ENCODE measurements around the gene CCL18. TPM values are rescaled to one million over a fixed set of nuclear protein-coding genes. Genes with fewer than 3 reads are reported as not detected.
"Not testable (repeated sequence)": the region's sequence is repeated elsewhere in the genome, so short reads cannot be mapped to it uniquely, and the experiment has no call there.

The CCL18 gene, protein sequence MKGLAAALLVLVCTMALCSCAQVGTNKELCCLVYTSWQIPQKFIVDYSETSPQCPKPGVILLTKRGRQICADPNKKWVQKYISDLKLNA
- 10 to 100 TPM in 1 of 7 donors, under 1 TPM in 3, not detected in 3; 0.20 to 28.4 (median 0.38) TPM for total RNA-seq
- polyA plus RNA-seq = 10 to 100 TPM in 1 of 2 donors, 1 to 10 TPM in 1; 1.3 to 24.0 TPM
- long read RNA-seq, donor 1 = 0 reads
- long read RNA-seq, donor 2 = 0 reads
- long read RNA-seq, donor 3 = 0 reads

DNA sequence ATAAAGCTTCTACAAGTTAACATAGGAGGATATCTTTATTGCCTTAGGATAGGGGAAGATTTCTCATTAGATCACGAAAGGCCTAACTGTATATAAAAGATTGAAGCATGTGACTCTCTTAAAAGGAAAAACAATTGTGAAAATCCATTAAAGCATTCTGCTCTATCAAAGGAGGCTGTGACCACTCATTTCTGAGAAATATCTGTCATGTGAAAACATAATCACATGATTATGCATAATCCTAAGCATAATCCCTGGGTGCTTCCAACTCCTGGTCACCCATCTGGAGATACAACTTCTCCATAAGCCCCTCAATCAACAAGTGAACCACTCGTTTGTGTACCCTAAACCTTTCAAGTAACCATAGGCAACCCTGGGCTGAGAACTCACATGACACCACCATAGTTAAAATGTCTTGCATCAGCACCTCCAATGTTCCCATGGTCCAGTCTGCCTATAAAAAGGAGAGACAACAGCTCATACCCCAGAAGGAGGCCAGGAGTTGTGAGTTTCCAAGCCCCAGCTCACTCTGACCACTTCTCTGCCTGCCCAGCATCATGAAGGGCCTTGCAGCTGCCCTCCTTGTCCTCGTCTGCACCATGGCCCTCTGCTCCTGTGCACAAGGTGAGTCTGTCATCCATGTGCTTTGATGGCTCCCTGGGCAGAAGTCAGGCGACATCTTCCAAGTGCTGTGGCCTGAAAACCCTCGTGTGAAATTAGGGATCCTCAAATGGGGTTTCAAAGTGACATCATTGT lies at the start of gene CCL18:
Gene CCL18 (plus strand): TSS at position 487 of the 756 bp plus-strand sequence. CDS start 71 bp downstream, at position 558.
- DNase-seq = no peak
- Histone ChIP-seq H3K4me3 (no peak within 1 kb of the TSS), H3K4me1 (ENCODE audit: insufficient read depth) (no peaks in the 10 kb centered on the region), H3K27me3 (no peaks in the 10 kb centered on the region), H3K27ac (no peak within 1 kb of the TSS), H3K36me3 (no peaks in the 10 kb centered on the region), H3K9me3 (no peaks in the 10 kb centered on the region)
- 58 to 74% (median 62%) methylated on average over 5 of the region's 5 CpGs for WGBS, 3 donors
- TF ChIP-seq EP300 (IDR thresholded peaks at IDR 0.05) (no peak), POLR2A (IDR thresholded peaks at IDR 0.05) (no peak)
- TF ChIP-seq, protein P1, sequence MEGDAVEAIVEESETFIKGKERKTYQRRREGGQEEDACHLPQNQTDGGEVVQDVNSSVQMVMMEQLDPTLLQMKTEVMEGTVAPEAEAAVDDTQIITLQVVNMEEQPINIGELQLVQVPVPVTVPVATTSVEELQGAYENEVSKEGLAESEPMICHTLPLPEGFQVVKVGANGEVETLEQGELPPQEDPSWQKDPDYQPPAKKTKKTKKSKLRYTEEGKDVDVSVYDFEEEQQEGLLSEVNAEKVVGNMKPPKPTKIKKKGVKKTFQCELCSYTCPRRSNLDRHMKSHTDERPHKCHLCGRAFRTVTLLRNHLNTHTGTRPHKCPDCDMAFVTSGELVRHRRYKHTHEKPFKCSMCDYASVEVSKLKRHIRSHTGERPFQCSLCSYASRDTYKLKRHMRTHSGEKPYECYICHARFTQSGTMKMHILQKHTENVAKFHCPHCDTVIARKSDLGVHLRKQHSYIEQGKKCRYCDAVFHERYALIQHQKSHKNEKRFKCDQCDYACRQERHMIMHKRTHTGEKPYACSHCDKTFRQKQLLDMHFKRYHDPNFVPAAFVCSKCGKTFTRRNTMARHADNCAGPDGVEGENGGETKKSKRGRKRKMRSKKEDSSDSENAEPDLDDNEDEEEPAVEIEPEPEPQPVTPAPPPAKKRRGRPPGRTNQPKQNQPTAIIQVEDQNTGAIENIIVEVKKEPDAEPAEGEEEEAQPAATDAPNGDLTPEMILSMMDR (IDR thresholded peaks at IDR 0.05) = no peak
- intact Hi-C loops (cut with DNase I) = loop anchor here in 1 of 4 donors (10.0 kb wide), 1 partner anchor 81 kb away; no protein-coding TSS in a partner anchor

DNA sequence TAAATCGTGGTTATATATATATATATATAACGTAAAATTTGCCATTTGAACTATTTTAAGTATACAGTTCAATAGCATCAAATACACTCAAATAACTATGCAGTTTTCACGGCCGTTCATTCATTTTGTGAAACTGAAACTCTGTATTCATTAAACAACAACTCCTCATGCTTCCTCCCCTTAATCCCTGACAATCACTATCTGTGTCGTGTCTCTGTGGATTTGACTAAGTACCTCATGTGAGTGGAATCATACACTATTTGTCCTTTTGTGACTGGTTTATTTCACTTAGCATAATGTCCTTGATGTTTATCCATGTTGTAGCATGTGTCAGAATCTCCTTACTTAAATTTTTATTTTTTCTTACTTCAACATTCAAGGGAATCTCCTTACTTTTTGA lies 49.1 kb upstream of the CCL18 start:
- no peak for DNase-seq
- H3K27me3 ChIP-seq = no peaks in the 10 kb centered on the region
- no peak overlapping the region for H3K4me3 ChIP-seq
- no peaks in the 10 kb centered on the region for H3K36me3 ChIP-seq
- TF ChIP-seq POLR2A (IDR thresholded peaks at IDR 0.05) (no peak), EP300 (IDR thresholded peaks at IDR 0.05) (no peak)
- TF ChIP-seq, protein P1 (IDR thresholded peaks at IDR 0.05) = no peak
- H3K4me1 ChIP-seq (ENCODE audit: insufficient read depth) = no peaks in the 10 kb centered on the region
- intact Hi-C loops (cut with DNase I) = no loop called here
- 61 to 71% (median 71%) methylated on average over 5 of the region's 5 CpGs for WGBS, 3 donors
- H3K9me3 ChIP-seq = peaks cover 0 to 12% of the 10 kb centered on the region in 2 donors
- no peak overlapping the region for H3K27ac ChIP-seq

DNA sequence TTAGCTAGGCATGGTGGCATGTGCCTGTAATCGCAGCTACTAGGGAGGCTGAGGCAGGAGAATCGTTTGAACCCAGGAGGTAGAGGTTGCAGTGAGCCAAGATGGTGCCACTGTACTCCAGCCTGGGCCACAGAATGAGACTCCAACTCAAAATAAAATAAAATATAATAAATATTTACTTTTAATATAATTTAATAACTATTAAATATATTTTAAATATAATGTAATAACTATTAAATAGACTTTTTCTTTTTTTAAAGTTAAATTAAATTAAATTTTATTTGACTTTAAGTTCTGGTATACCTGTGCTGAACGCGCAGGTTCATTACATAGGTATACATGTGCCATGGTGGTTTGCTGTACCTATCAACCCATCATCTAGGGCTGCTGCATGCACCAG lies 48.2 kb upstream of the CCL18 start:
- WGBS, 3 donors = 86 to 88% (median 88%) methylated on average over 4 of the region's 4 CpGs
- H3K36me3 ChIP-seq; DNase-seq; H3K4me3 ChIP-seq; H3K4me1 ChIP-seq (ENCODE audit: insufficient read depth); H3K27ac ChIP-seq; intact Hi-C loops (cut with DNase I); H3K27me3 ChIP-seq: not testable (repeated sequence)
- peaks cover 0 to 12% of the 10 kb centered on the region in 2 donors for H3K9me3 ChIP-seq

DNA sequence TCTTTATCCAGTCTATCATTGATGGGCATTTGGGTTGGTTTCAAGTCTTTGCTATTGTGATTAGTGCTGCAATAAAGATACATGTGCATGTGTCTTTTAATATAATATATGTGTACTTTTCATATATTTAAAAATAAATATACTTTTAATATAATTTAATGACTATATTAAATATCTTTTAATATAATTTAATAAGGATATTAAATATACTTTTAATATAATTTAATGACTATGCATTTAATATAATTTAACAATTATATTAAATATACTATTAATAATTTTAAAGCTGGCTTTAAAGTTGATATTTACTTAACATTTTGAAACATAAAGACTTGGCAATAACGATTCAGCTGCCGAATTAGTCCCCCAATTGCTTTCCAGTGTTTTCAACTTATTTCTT lies 47.5 kb upstream of the CCL18 start:
- peaks cover 0 to 12% of the 10 kb centered on the region in 2 donors for H3K9me3 ChIP-seq

More for the DNA sequence above, 47.5 kb upstream of the CCL18 start:
- Histone ChIP-seq H3K4me1 (ENCODE audit: insufficient read depth) (no peaks in the 10 kb centered on the region), H3K36me3 (no peaks in the 10 kb centered on the region), H3K27me3 (no peaks in the 10 kb centered on the region), H3K27ac (no peak overlapping the region), H3K4me3 (no peak overlapping the region)
- intact Hi-C loops (cut with DNase I) = no loop called here
- TF ChIP-seq POLR2A (IDR thresholded peaks at IDR 0.05) (no peak), EP300 (IDR thresholded peaks at IDR 0.05) (no peak)
- TF ChIP-seq, protein P1 (IDR thresholded peaks at IDR 0.05) = no peak
- DNase-seq = no peak
- WGBS, 3 donors = 88 to 94% (median 89%) methylated on average over 2 of the region's 2 CpGs
